Epithelial cell of prostate (primary cell): ENCODE results near the gene GPRC5B.

ENCODE experiments used
- DNase-seq: peaks from one replicate; pipeline ENCODE4 v3.0.0-alpha.2; 2011; ENCODE audit warnings: low read depth, low spot score
- H3K27ac ChIP-seq: fragments of 450-650 bp; 2 replicates; pipeline ENCODE4 v1.5.1; 2017; ENCODE audit warnings: mild to moderate bottlenecking

The GPRC5B gene

DNA sequence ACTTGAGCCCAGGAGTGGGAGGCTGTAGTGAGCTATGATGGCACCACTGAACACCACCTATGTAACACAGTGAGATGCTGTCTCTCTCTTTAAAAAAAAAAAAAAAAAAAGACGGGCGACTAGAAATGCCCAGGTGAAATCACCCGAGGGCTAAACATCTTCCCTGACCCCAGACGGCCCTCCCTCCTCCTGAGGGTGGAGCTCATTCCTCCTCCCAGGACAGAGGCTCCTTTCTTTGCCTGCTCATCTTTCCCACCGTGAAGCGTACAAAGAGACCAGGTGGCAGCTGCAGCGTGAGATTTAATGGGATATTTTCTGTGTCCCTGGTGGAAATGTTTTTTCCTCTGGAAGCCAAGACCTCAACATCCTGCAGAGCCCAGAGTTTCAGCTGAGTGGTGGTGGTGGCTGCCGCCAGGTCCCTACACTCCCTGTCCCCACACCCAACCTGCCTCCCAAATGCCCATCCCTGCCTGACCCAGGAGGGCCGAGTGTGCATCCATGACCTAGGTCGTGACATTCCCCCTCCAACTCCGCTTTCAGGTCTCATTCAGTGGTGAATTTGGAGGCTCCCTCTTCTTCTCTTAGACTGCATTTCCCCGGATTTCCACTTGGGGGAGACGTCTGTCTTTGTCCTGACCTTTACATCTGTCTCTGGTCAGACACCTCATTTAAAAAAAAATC is 14.4 kb upstream of the GPRC5B start:
- no peak for DNase-seq
- H3K27ac ChIP-seq: no peak overlapping the region

DNA sequence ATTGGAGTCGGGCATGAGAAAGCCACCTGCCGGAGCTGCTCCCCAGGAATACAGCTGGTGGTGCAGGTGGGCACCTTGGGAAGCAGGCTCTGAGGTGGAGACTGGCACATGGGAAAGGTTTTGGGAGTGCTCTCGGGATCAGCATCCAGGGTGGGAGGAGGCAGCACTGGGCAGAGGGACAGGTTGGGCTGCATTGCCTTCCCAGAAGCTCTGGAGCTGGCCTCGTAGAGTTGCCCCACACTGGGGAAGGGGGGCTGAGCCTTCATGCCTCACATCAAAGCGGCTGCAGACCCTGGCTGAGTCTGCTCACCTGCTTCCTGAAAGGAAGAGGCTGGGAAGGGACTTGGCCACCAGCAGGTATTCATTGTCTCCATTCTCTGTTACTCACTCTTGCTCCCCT is 13.5 kb upstream of the GPRC5B start:
- DNase-seq: no peak
- no peak overlapping the region for H3K27ac ChIP-seq

DNA sequence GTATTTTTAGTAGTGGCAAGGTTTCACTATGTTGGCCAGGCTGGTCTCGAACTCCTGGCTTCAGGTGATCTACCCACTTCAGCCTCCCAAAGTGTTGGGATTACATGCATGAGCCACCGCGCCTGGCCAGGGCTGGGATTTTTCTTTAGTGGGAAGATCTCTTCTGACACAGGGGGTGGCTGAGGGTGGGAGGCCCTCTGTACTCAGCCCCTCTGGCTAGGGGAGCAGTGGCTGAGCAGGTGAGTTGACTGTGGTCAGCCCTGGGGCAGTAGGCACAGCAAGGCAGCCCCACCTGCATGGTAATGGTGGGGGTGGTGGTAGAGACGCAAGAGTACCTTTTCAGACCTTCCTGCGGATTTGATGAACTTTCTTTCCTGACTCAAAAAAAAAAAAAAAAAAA is 12.3 kb upstream of the GPRC5B start:
- no peak for DNase-seq
- H3K27ac ChIP-seq: no peak overlapping the region

DNA sequence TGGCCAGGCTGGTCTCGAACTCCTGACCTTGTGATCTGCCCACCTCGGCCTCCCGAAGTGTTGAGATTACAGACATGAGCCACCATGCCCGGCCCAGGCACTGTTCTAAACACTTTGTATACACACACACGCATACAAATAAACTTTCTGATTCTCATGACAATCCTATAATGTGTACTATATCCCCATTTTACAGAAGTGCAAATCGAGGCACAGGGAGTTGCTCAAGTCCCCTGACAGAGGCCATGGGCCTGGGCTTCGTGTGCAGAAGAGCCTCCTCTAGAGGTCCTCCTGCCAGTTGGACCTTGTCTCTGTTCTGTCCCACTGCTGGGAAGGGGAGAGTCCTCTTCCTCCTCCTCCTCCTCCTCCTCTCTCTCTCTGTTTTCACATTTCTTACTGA is 9.9 kb upstream of the GPRC5B start:
- no peak overlapping the region for H3K27ac ChIP-seq
- no peak for DNase-seq

DNA sequence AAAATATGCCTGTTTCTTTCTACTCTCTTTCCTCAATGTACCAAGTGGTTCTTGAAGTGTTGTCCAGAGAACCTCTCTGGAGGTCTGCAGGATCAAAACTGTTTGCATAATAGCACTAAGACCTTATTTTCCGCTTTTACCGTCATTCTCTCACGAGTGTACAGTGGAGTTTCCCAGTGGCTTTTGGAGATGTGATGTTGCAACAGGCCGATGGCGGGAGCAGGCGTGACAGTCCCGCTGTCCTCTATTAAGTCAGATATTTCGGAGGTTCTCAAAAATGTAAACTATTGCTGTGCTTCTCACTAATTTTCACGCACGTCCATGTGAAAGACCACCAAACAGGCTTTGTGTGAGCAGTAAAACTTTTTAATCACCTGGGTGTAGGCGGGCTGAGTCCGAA is 8.3 kb upstream of the GPRC5B start:
- no peak overlapping the region for H3K27ac ChIP-seq
- no peak for DNase-seq

DNA sequence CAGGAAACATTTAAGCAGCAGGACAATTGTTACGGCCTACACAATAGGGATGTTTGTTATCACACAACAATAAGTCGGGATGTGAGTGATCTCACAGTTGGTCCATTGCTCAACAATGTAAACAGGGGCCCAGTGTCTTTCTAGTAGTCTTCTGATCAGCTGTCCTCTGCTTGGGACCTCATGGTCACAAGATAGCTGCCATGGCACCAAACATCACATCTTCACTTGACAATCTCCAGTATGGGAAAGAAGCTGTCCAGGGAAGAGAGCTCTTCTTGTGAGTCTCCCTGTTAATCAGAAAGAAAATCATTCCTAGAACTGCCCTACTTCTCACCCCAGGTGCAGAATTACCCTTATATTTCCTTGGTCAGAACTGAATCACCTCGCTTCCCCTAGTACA is 6.3 kb upstream of the GPRC5B start:
- H3K27ac ChIP-seq: no peak overlapping the region
- DNase-seq: no peak

DNA sequence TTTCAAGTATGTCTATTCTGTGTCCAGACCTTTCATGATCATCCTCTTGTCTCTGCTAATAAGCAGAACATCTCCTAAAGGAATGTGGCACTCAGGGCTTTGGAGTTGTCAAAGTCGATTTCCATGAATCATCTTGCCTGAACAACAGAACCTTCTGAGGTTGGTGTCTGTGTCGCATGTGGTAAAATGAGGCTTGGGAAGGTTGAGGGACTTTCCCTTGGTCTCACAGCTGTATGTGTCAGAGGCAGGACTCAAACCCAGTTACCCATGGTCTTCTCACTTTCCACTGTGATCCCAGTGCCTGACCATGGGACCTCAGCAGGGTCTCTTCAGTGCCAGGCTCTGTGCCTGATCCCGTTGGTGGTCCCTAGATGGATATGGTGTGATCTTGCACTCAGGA is 4.2 kb upstream of the GPRC5B start:
- no peak overlapping the region for H3K27ac ChIP-seq
- DNase-seq: no peak

DNA sequence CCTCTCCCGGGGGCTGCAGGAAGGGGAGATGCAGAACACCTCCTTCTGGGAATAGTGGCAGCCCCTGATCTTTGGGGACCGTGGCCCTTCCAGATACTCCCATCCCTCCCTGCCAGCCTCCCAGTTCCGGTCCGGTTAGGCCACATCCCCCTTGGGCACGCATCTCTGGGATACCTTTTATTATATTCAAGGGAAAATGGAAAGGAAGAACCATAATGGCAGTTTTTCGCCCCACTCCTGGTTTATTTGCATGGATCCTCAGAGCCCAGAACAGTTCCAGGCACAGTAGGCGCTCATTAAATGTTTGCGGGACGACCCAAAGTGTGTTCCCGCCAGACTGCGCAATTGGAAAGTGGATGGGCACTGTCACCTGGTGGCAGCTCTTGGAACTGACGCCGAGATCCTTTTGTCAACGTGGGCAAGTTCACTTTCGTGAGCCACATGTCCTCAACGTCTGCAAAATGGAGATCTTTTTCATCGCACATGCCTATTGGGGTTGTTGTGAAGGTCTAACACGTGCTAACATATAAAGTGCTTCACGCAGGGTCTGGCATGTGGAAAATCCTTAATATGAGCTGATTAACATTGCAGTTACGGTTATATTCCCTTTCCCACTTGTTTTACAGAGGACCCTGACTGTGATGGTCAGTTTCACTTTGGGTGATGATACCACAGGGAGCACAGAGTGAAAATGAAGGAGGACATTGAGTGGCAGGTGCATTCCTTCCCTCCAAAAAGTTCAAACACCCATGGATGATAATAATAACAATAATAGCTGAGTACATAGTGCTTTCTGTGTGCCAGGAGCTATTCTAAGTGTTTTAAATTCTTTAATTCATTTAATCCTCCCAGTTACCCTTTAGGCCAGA is 1.7 kb upstream of the GPRC5B start:
- no peak for DNase-seq
- H3K27ac ChIP-seq: no peak overlapping the region

DNA sequence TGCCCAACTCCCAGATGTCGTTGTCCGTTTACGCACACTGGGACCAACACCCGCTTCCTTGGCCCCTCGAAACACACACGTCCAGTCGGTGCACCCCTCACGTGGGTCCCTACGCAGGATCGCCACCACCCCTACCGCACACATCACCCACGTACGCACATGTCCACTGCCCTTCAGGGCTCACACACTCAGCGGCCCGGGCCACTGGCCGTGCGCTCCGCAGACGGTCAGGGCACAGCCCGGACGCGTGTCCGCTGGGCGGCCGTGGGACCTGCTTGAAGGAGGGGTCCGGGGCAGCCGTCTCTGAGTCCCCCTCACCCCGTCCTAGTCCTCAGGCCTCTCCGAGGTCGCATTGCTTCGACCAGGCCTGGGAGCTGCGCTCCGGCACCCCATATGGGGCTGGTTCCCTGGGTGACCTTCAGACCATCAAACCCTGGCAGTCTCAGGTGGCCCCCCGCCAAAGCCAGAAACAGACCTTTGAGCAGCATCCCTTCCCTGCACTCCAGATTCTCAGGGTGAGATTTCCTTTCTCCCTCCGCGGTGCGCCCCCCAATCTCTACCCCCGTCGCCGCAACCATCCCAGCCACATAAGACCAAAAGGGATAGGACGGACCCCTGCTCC is 914 bp upstream of the GPRC5B start:
- no peak overlapping the region for H3K27ac ChIP-seq
- DNase-seq: no peak

DNA sequence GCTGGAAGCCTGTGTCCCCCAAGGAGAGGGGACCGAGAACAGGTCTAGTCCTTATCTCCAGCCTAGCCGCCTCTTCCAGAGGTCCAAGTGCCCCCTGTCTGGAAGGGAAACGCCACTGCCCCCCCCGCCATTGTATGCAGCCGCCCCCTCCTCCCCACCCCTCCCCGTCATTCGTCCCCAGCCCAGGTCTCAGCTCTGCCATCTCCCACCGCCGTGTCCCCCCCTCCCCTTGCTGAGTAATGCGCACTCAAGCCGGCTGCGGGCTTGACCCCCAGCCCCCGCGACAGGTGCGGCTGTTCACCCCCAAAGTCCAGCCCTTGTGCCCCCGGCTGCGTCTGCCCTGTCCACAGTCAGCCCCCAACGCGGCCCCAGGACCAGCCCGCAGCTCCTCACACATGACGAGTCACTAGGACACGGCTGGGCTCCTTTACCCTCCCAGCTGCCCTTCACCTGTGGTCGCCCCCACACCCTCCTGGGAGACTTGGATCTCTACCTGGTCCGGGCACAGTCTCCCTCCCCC is 622 bp downstream of the GPRC5B start:
- no peak for DNase-seq
- H3K27ac ChIP-seq: no peak overlapping the region

DNA sequence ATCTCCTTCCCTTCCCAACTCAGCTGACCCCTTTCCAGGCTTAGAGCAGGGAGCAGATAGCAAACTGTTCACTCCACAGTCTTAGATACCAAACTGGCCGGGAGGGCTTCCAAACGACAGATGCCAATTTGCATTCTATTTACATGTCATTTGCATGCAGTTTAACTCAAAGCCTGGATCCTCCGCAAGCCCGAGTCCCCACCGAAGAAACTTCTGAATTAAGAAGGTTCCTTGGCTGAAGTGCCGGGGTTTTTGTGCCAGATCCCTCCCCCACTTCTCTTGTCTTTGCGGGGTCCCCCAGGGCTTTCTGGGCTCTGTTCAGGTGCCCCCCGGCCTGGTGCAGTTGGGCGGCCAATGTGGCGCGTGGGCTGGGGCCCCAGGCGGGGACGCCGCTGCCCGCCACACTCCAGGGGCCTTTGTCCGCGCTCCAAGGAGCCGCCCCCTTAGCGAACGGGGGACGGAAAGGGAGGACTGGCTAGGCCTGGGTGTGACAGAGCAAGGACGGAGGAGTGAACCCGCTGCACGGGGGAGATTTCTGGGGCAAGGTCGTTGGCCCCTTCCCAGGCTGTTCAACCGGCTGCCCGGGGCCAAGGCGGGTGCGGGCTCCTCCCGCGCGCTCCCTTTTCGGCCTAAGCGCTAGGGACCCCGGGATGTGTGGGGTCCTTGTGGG is 1.2 kb downstream of the GPRC5B start:
- H3K27ac ChIP-seq: no peak overlapping the region
- no peak for DNase-seq

DNA sequence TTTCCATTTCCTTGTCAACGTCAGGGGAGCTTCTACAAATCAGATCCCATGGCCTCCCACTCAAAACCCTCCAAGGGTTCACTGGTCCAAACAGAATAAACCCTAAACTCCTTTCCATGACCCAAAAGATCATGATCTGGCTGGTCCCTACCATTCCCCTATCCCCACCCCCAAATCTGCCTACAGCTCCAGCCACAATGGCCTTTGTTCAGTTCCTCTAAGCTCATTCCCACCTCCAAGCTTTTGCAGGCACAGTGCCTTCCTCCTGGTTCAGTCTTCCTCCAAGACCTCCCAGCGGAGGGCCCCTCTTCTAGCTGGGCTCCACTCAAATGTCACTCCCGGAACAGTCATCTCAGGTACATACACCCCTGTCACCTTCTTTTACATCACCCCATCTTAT is 2.0 kb downstream of the GPRC5B start:
- no peak for DNase-seq
- no peak overlapping the region for H3K27ac ChIP-seq

DNA sequence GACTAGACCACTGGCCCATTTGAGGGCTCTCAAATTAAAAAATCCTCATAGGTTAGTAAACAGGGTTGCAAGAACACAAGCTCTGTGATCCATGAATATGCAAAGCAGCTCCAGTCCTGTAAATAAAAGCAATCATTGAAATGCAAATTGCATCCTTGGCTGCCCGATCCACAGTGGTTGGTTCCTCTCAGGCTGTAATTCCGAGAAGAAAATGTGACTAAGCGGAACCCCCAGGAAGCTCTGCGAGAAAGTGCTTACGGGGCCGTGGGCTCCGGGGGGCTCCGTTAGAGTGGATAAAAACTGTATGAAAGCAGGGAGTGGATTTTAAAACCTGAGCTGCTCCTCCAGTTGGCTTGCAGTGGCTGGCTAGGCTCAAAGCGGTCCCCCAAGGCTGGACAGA is 2.5 kb downstream of the GPRC5B start:
- no peak for DNase-seq
- H3K27ac ChIP-seq: no peak overlapping the region

DNA sequence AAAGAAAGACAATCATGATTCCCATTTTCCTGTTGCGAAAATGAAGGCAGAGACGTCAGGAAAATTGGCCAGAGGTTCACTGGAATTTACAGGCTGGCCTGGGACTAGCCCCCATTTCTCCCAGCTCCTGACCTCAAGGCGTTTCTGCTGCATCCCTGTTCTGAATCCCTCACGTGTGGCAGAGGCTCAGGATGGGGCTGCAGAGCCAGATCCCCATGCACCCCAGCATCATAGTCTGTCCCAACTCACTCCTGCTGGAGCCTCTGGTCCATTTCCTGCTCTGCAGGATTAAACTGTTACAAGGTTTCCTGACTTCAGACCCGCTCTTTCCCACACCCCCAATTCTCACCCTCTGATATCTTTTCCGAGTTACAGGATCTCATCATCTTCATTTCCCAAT is 2.9 kb downstream of the GPRC5B start:
- H3K27ac ChIP-seq: no peak overlapping the region
- no peak for DNase-seq

DNA sequence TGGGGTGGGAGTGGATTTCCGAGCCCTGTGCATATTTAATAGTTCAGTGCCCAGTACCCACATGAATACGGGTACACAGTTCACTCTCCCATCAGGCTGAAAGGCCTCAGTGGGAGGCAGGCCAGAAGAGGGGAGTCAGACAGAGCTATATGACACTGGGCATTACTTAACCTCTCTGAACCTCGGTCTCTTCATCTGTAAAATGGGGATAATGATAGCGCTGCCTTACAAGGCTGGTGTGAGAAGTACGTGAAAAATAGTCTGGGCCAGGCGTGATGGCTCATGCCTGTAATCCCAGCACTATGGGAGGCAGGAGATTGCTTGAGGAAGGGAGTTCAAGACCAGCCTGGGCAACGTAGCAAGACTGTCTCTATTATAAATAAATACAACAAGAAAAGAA is 3.6 kb downstream of the GPRC5B start:
- no peak for DNase-seq

DNA sequence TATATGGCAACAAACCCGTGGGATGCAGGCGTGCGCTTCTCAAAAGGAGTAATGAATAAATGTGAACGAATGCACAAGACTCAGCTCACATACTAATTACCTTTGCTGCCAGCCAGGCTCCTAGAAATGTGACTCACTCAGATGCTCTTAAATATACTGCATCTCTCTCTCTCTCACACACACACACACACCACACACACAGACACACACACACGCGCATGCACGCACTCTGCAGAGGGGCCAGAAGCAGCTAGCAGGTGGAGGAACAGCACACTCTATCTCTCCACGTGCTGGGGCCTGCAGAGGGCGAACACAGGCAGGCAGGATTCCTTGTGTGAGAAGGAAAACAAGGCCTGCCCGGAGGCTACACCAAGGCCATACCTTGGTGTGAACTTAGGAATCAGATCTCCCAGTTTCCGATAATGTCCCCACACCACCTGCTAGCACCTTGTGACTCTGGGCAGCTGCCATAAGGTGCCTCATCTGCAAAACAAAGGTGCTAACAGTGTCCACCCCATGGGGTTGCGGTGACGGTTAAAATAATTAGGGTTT is 5.3 kb downstream of the GPRC5B start:
- no peak overlapping the region for H3K27ac ChIP-seq
- peak; percentile 89 for DNase-seq

More for the DNA sequence above, 3.6 kb downstream of the GPRC5B start:
- H3K27ac ChIP-seq: no peak overlapping the region

DNA sequence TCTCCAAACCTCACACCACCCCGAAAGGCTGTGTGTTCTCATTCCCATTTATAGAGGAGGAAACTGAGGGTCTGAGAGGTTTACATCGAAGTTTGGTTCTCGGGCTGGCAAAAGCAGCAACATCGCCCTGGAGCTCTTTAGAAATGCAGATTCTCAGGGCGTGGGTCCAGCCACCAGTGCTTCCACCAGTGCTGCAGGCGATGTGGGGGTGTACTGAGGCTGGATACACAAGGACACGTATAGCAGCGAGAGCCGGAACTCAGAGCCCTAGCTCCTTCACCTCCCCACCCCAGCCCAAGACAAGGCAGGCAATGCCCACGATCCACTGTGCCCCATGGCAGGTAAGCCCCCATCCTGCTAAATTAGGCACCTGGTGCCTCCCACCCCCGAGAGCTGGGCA is 5.9 kb downstream of the GPRC5B start:
- no peak for DNase-seq
- H3K27ac ChIP-seq: no peak overlapping the region

DNA sequence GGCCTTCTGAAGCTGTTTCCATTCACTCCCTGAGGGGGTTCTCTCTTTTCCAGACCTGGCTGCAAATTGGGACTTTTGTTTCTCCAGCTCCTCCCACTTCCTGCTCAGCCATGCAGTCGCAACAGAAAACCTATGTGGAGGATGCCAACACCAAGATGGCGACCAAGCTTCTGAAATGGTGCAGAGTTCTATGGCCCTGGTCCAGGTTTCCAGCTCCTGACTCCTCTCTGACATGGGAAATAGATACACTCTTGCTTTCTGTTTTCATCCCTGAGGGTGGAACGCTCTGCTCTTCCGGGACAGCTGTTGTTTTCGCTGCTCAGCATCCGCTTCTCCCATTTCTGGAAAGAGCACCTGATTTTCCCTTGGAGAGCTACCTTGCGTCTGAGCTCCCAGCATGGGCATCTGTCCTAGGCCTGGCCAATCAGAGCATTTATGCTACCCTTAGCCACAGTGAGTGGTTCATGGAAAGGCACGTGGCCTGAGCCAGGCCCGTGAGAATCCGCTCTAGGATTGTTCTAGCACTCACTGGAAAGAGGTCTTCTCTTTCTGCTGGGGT is 8.1 kb downstream of the GPRC5B start:
- H3K27ac ChIP-seq: no peak overlapping the region
- DNase-seq: no peak

DNA sequence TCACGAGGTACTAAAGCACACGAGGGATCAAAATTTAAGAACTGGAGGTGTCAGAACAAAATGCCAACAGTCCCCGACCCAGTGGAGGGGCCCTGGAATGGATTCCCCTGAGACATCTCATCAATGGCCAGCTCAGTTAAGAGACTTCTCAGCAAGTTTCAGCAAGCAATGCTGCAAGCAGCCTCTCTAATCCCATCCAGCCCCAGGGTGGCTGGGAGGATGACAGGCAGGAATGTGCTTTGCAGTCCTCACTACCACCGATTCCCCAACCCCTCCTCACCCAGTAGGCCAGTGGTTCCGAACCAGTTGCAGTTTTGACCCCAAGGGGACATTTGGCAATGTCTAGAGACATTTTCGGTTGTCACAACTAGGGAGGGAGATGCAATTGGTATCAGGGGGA is 8.7 kb downstream of the GPRC5B start:
- no peak for DNase-seq
- H3K27ac ChIP-seq: no peak overlapping the region
